ENCODE results near the gene NFIC.

NFIC gene

DNA sequence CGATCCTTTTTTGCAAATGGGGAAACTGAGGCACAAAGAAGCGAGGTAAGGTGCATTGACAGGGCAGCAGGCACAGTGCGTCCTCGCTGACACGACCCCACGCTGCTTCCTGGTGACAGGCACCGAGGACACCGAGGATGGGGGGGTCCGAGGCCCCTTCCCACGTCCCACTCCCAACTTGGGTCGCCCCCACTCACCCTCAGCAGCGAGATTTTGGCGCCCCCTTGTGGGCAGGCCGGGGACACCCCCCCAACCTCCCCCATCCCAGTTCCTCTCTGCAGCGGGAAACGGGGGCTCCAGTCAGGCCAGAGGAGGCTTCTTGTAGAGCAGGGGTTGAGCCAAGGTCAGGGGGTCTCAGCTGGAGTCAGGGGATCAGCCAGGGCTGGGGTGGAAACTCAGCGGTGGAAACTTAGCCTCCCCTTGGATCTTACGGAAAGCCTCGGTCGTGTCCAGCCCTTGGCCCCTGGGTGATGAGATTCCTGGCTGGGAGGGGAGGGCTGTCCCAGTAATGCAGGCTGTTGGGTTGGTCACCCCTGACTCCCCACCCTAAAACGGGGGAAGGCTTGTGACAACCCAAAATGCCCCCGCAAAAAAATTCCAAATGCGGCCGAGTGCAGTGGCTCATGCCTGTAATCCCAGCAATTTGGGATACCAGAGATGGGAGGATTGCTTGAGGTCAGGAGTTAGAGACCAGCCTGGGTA, 105.7 kb downstream of the NFIC start:
- no peak for DNase-seq

DNA sequence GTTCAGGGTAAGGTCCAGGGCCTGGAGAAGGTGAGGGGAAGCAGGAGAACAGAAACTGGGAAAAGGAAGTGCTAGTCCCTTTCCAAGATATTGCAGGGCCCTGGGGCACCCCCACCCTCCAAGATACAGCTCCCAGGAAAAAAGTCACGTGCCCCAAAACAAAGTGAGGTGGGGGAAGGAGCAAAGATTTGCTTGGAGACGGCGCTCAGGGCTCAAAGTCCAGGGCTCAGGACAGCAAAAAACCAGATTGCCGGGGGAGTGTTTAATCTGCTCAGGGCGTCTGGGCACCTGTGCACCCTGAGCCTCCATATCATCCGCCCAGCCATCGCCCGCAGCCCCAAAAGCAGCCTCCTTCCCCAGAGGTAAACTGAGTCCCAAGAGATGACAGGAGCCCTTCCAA, 107.6 kb downstream of the NFIC start:
- DNase-seq: no peak

- DNase-seq: no peak
Measured at GRCh38 chr19:3474614-3475013, 108.2 kb downstream of the NFIC start.

- DNase-seq: no peak
Measured at GRCh38 chr19:3475449-3475848, 109.1 kb downstream of the NFIC start.

- DNase-seq: no peak
Measured at GRCh38 chr19:3476830-3477229, 110.4 kb downstream of the NFIC start.

DNA sequence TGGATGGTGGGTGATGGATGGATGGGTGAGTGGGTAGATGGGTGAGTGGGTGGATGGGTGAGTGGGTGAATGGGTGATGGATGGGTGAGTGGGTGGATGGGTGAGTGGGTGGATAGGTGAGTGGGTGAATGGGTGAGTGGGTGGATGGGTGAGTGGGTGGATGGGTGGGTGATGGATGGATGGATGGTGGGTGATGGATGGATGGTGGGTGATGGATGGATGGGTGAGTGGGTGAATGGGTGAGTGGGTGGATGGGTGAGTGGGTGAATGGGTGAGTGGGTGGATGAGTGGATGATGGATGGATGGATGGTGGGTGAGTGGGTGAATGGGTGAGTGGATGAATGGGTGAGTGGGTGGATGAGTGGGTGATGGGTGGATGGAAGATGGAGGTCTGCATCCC, 111.1 kb downstream of the NFIC start:
- no peak for DNase-seq

GRCh38 chr19:3477951-3478350, 111.6 kb downstream of the NFIC start:
- no peak for DNase-seq

GRCh38 chr19:3478409-3479176, 112.2 kb downstream of the NFIC start:
- no peak for DNase-seq

DNA sequence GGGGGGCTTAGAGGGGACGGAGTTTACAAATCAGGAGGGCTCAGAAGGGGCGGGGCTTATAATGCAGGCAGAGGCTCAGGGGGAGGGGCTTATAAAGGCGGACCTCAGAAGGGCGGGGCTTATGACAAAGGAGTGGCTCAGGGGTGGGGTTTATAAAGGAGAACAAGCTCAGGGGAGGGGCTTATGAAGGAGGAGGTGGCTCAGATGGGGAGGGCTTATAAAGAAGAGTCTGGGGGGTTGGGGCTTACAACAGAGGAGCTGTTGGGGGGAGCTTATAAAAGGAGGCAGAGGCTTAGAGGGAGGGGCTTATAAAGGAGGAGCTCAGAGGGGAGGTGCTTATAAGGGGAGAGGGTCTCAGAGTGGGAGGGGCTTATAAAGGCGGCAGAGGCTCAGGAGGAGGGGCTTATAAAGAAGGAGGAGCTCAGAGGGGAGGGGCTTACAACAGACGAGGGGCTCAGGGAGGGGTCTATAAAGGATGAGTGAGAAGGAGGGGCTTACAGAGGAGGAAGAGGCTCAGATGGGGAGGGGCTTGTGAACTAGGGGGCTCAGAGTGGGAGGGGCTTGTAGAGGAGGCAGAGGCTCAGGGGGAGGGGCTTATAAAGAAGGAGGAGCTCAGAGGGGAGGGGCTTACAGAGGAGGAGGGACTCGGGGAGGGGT, 112.9 kb downstream of the NFIC start:
- no peak for DNase-seq

DNA sequence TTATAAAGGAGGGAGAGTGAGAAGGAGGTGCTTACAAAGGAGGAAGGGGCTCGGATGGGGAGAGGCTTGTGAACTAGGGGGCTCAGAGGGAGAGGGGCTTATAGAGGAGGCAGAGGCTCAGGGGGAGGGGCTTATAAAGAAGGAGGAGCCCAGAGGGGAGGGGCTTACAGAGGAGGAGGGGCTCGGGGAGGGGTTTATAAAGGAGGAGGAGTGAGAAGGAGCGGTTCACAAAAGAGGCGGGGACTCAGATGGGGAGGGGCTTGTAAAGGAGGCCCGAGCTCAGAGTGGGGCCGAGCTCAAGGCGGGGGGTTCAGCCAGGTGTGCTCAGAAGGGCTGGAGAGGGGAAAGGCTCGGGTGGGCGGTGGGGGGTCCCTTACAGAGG, 113.4 kb downstream of the NFIC start:
- no peak for DNase-seq

GRCh38 chr19:3480383-3481091, 114.2 kb downstream of the NFIC start, which contains the start of gene SMIM24:
TSS of gene SMIM24 (minus strand) at chr19:3480525. CDS start at chr19:3480463, 62 bp downstream.
- no peak for DNase-seq

- no peak for DNase-seq
Measured at GRCh38 chr19:3481241-3482090, 115.1 kb downstream of the NFIC start.

- no peak for DNase-seq
Measured at GRCh38 chr19:3482507-3483225, 116.3 kb downstream of the NFIC start.

DNA sequence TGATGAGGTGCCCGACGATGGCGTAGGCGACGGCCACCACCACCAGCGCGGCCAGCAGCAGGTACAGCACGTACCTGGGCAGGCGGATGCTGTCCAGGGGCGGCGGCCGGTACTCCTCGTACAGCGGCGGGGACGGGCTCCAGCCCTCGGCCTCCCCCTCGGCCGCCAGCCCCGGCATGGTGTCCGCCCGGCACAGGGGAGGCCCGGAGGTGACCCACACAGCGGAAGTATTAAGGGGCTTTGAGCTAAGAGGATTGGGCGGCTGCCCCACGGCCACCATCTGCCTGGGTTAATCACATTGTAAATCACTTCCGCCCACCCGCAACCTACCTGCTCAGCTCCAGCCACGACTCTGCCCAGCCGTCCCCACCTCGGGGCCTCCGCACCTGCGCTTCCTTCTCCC, 116.8 kb downstream of the NFIC start, which contains the start of gene SMIM44:
Gene SMIM44 (minus strand): TSS at position 216 of the 403 bp plus-strand sequence. CDS start 38 bp downstream, at position 178.
- DNase-seq: no peak

DNA sequence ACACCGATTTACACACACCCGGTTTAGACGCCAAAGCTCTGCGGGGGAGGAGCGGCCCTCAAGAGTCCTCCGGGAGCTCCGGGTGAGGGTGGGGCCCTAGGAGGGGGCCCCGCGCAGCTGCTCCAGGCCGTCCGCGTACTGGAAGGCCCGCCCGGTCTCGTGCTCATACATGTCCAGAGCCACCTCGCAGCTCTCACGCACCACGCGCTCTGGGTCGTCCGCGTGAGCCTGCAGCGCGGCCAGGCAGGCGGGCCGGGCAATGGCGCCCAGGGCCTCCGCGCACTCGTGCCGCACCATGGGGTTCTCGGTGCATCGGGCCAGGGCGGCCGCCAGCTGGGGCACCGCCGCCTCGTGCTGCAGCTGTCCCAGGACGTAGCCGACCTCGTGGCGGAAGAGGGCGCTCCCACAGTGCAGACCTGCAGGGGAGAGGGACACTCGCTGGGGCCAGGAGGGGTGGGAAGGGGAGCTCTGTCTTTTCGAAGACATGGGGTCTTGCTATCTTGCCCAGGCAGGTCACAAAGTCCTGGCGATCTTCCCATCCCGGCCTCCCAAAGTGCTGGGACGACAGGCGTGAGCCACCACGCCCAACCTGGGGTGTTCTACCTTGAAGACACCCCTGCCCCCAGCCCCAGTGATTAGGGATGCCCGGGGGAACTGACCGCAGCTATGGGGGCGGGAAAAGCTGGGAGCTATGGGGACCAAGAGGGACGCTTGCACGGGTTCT, 125.2 kb downstream of the NFIC start:
- DNase-seq: no peak

- no peak for DNase-seq
Measured at GRCh38 chr19:3492131-3492839, 125.9 kb downstream of the NFIC start.

DNA sequence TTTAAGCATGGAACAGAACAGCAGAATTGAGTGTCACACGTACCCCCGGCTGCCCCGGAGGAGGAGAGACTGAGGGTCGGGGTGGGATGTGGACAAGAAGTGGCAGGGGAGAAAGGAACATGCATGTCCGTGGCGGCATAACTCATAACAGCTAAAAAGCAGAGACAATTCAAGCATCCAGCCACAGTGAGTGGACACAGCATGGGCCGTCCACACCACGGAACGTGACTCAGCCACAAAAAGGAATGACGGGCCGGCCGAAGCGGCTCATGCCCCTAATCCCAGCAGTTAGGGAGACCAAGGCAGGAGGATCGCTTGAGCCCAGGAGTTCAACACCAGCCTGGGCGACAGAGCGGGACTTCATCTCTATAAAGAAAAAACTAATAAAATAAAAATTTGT, 126.5 kb downstream of the NFIC start:
- no peak for DNase-seq

DNA sequence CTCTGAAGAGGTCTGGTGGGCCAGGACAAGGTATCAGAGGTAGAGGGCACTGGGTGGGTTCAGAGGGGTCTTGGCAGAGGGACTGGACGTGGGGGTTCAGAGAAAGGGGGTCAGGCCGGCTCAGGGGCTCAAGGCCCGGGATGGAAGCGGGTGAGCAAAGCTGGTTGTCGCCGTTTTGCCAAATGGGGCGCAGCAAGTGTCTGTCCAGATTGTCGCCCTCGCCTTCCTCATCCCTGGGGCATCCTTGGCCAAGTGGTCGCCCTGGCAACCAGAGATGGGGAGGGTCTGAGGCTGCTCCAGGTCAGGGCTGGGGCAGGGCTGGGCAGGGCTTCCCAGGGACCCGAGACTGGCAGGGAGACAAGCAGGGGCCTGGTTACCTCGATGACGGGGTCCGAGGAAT, 127.3 kb downstream of the NFIC start:
- DNase-seq: no peak

- DNase-seq: no peak
Measured at GRCh38 chr19:3494051-3494450, 127.7 kb downstream of the NFIC start.

DNA sequence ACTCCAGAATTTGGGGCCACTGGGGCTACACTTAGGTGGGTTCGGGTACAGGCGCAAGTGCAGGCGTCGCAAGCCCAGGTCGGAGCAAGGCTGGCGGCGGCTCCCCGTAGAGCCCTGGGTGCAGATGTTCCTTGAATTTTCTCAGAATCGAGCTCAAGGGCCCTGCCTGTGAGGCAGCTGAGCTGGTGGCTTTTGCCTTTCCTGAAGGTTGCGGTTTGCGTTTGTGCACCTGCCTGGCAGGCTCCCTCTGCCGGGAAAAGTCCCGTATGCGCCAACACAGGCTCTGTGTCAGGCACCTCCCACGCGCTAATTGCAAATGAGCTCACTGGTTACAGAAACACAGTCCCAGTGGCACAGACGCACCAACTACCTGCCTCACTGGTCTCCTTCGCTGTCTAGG, 128.2 kb downstream of the NFIC start:
- no peak for DNase-seq

Data from fibroblast of skin of right biceps (primary cell).